HepG2 (cell line): Measurements from ENCODE around the gene AJUBA. TPM values are rescaled to one million over a fixed set of nuclear protein-coding genes. Genes with fewer than 3 reads are reported as not detected.
A peak's percentile ranks its signal among the peaks of the same experiment; 100 is the strongest.

Source experiments
- ATM ChIP-seq: fragments of 450-650 bp; IDR thresholded peaks from 2 replicates; pipeline ENCODE4 v1.7.1; 2017; ENCODE audit warnings: mild to moderate bottlenecking, borderline replicate concordance
- DPF2 ChIP-seq: sonication (generic); formaldehyde crosslinking; IDR thresholded peaks from 2 replicates; pipeline ENCODE4 v1.4.0; 2020; ENCODE audit warnings: mild to moderate bottlenecking, low read depth, missing genetic modification reagents, borderline replicate concordance
- FOXA1 ChIP-seq, 2 experiments: fragments of 450-650 bp in 1 of 2; sonication (generic) in 1 of 2; formaldehyde crosslinking in 1 of 2; IDR thresholded peaks; 2 replicates each; pipeline versions ENCODE4 v1.4.0 to v1.6.1; 2016 to 2020; ENCODE audit warnings: missing genetic modification reagents in 1 of 2
- HDAC6 ChIP-seq: fragments of 200-600 bp; sonication (generic); IDR thresholded peaks from 2 replicates; pipeline ENCODE4 v1.7.0; 2017; ENCODE audit warnings: mild to moderate bottlenecking, antibody characterized with exemption, low read length, low read depth
- HMGA1 ChIP-seq: sonication (generic); formaldehyde crosslinking; conservative IDR thresholded peaks from 2 replicates; pipeline ENCODE4 v1.4.0; 2020; ENCODE audit warnings: missing genetic modification reagents
- JUNB ChIP-seq: sonication (generic); formaldehyde crosslinking; IDR thresholded peaks from 2 replicates; pipeline ENCODE4 v1.8.0; 2022; ENCODE audit warnings: missing genetic modification reagents, mild to moderate bottlenecking, borderline replicate concordance
- MTF1 ChIP-seq: sonication (generic); formaldehyde crosslinking; IDR thresholded peaks from 2 replicates; pipeline ENCODE4 v1.5.0; 2020; ENCODE audit warnings: missing genetic modification reagents
- NFE2L2 ChIP-seq: fragments of 150-350 bp; IDR thresholded peaks from 2 replicates; pipeline ENCODE4 v1.6.1; 2014; ENCODE audit warnings: low read length
- RAD51 ChIP-seq: fragments of 450-650 bp; IDR thresholded peaks from 2 replicates; pipeline ENCODE4 v1.6.1; 2016; ENCODE audit warnings: borderline replicate concordance
- RBFOX2 ChIP-seq: fragments of 200-400 bp; formaldehyde crosslinking; IDR thresholded peaks from 2 replicates; pipeline ENCODE4 v1.6.1; 2017; ENCODE audit warnings: low read depth, mild to moderate bottlenecking, low read length
- RERE ChIP-seq: IDR thresholded peaks from 2 replicates; pipeline ENCODE4 v1.6.1; 2016; ENCODE audit warnings: low read depth, missing genetic modification reagents, missing compliant biosample characterization
- ZGPAT ChIP-seq: IDR thresholded peaks from 2 replicates; pipeline ENCODE4 v1.6.1; 2016; ENCODE audit warnings: mild to moderate bottlenecking
- ZNF24 ChIP-seq: fragments of 450-650 bp; IDR thresholded peaks from 2 replicates; pipeline ENCODE4 v1.6.1; 2017; ENCODE audit warnings: antibody characterized with exemption, mild to moderate bottlenecking
- ZNF331 ChIP-seq: sonication (generic); formaldehyde crosslinking; IDR thresholded peaks from 2 replicates; pipeline ENCODE4 v1.4.0; 2020; ENCODE audit warnings: missing genetic modification reagents
- ZNF720 ChIP-seq: sonication (generic); formaldehyde crosslinking; IDR thresholded peaks from 2 replicates; pipeline ENCODE4 v1.4.0; 2020; ENCODE audit warnings: missing genetic modification reagents
- ZNF724P ChIP-seq: sonication (generic); formaldehyde crosslinking; IDR thresholded peaks from 2 replicates; pipeline ENCODE4 v1.8.0; 2022; ENCODE audit warnings: missing genetic modification reagents, borderline replicate concordance
- ZNF75D ChIP-seq: sonication (generic); formaldehyde crosslinking; IDR thresholded peaks from 2 replicates; pipeline ENCODE4 v1.8.1; 2023; ENCODE audit warnings: missing genetic modification reagents, mild to moderate bottlenecking, borderline replicate concordance
- ZNF788 ChIP-seq: sonication (generic); formaldehyde crosslinking; IDR thresholded peaks from 2 replicates; pipeline ENCODE4 v1.5.0; 2020; ENCODE audit warnings: mild to moderate bottlenecking, missing genetic modification reagents, borderline replicate concordance
- ZNF883 ChIP-seq: sonication (generic); formaldehyde crosslinking; IDR thresholded peaks from 2 replicates; pipeline ENCODE4 v1.5.1; 2020; ENCODE audit warnings: mild to moderate bottlenecking, missing genetic modification reagents; ENCODE audit errors: not compliant biosample characterization
- polyA plus RNA-seq, 8 experiments: library from polyadenylated mRNA; depleted of rRNA in 3 of 8; stranded (reverse) in 7 of 8; unstranded in 1 of 8; fragments of >200 nt; fragmentation: Illumina TruSeq in 4 of 8; extraction: Trizol in 4 of 8; gene quantifications; 2 replicates each; pipeline versions ENCODE4 v1.2.1 to v1.2.3, GENCODE V29; 2011 to 2016; ENCODE audit warnings: low read depth in 4 of 8, missing spikeins in 1 of 8, mixed read lengths in 1 of 8; ENCODE audit not compliant: insufficient read depth in 1 of 8
- total RNA-seq, 5 experiments: library from RNA; depleted of rRNA; stranded (reverse); fragments of >200 nt; fragmentation: Illumina TruSeq; extraction: Trizol; gene quantifications; 2 replicates each; pipeline ENCODE4 v1.2.3, GENCODE V29; 2016; ENCODE audit warnings: low read depth in 1 of 5
- TF ChIP-seq, protein P1 (sequence below), 2 experiments: sonication (generic) in 1 of 2; formaldehyde crosslinking in 1 of 2; IDR thresholded peaks; 2 replicates each; pipeline versions ENCODE4 v1.5.1 to v1.6.1; 2011 to 2020; ENCODE audit warnings: borderline replicate concordance in 1 of 2, low read depth in 1 of 2, low read length in 1 of 2, mild to moderate bottlenecking in 1 of 2, missing genetic modification reagents in 1 of 2, moderate library complexity in 1 of 2

Gene AJUBA
- total and polyA plus RNA-seq, 2 of the 13 experiments (the other 11 are each of a cell fraction or from before 2014, with no cell fraction given) = 157 to 241 TPM

DNA sequence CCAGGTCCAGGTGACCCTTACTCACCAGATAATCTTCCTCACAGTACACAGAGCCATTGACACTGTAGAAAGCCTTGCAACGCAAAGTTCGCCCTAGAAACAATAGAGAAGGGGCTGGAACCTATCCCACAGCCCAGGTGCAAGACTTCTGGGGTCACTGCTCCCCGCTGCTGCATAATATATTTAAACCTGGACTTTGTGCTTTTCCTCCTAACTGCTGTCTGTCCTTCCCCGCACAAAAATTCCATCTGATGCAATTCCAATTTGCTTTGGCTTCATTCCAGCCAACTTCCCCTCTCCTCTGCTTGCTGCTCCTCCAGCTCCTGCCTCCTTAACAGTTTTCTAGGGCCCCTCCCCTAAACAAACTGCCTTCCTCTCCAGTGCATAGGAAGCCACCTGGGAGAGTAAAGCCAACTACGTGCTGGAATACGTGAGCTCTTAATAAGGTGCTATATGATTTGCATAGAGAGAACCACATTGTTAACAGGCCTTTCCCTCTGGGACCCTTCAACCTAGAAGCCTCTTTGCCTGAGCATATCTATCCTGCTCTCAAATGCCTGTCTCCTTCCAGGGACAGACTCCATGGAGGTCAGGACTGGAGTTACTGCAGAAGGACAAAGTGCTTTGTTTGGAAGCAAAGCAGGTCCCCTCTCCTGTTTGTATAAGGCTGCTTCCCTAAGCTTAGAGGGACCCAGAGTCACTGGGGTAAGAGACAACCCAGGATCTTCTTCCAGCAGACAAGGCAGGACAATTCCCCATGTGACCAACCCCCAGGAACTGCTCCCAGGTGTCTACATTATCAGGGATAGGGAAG, 5.5 kb downstream of the AJUBA start (continued):
- no peak for TF ChIP-seq RAD51
- TF ChIP-seq HDAC6 = no peak
- peak; percentile 7; the same call in 1 of the 2 replicates for TF ChIP-seq NFE2L2
- peak; percentile 21 for TF ChIP-seq ZNF883
- TF ChIP-seq ATM = 0 out of 2 replicates have a peak, but pooled peaks have one; percentile 28
- TF ChIP-seq RBFOX2 = peak; percentile 82
- TF ChIP-seq ZNF331 (CRISPR knock-in tag) = peak; percentile 91
- TF ChIP-seq ZNF788 (CRISPR knock-in tag) = peak; percentile 97; the same call in 1 of the 2 replicates
- peak; percentile 98 for TF ChIP-seq ZGPAT (CRISPR knock-in tag)
- TF ChIP-seq FOXA1 (IDR thresholded peaks at IDR 0.05) = peak; percentile 82; the same call in 1 of the 2 replicates
- TF ChIP-seq FOXA1 (CRISPR knock-in tag; IDR thresholded peaks at IDR 0.05) = peak; percentile 97
- TF ChIP-seq HMGA1 (CRISPR knock-in tag) = peak; percentile 92; the same call in 1 of the 2 replicates
- TF ChIP-seq, protein P1, sequence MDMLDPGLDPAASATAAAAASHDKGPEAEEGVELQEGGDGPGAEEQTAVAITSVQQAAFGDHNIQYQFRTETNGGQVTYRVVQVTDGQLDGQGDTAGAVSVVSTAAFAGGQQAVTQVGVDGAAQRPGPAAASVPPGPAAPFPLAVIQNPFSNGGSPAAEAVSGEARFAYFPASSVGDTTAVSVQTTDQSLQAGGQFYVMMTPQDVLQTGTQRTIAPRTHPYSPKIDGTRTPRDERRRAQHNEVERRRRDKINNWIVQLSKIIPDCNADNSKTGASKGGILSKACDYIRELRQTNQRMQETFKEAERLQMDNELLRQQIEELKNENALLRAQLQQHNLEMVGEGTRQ (IDR thresholded peaks at IDR 0.05; ENCODE audit: low read depth, low read length) = peak; percentile 29; the same call in 1 of the 2 replicates
- TF ChIP-seq, protein P1 (CRISPR knock-in tag; IDR thresholded peaks at IDR 0.05; ENCODE audit: borderline replicate concordance) = no peak
- TF ChIP-seq ZNF75D (CRISPR knock-in tag) = no peak
- peak; percentile 20; the same call in 1 of the 2 replicates for TF ChIP-seq ZNF720
- TF ChIP-seq ZNF24 = peak; percentile 46; the same call in 1 of the 2 replicates
- TF ChIP-seq MTF1 (CRISPR knock-in tag) = no peak
- peak; percentile 94 for TF ChIP-seq RERE
- TF ChIP-seq ZNF724P (CRISPR knock-in tag) = no peak; the same call in 1 of the 2 replicates
- TF ChIP-seq JUNB (CRISPR knock-in tag) = no peak
- TF ChIP-seq DPF2 (CRISPR knock-in tag) = peak; percentile 99
